Smooth muscle cell (in vitro differentiated cells): ENCODE results near the gene TDRD12. TPM values are rescaled to one million over a fixed set of nuclear protein-coding genes. Genes with fewer than 3 reads are reported as not detected.

ENCODE experiments used
- DNase-seq: peaks from one replicate; lab custom pipeline; 2025; ENCODE audit not compliant: unreplicated experiment; lab: John Stamatoyannopoulos, UW
- H2AFZ ChIP-seq: fragments of 200-600 bp; sonication (generic); 2 replicates; pipeline ENCODE4 v1.6.0; 2016; ENCODE audit warnings: antibody characterized with exemption, low read depth, mild to moderate bottlenecking
- H3F3A ChIP-seq: fragments of 200-600 bp; sonication (generic); 2 replicates; pipeline ENCODE4 v1.6.0; 2017; ENCODE audit warnings: antibody characterized with exemption, low read depth
- H3K27ac ChIP-seq: fragments of 200-600 bp; sonication (generic); 2 replicates; pipeline ENCODE4 v1.5.1; 2016; ENCODE audit warnings: low read depth, mild to moderate bottlenecking
- H3K27me3 ChIP-seq: fragments of 200-600 bp; sonication (generic); 2 replicates; pipeline ENCODE4 v1.6.1; 2016; ENCODE audit warnings: low read depth, mild to moderate bottlenecking
- H3K36me3 ChIP-seq: fragments of 200-600 bp; sonication (generic); 2 replicates; pipeline ENCODE4 v1.5.1; 2016; ENCODE audit warnings: low read depth
- H3K4me1 ChIP-seq: fragments of 200-600 bp; sonication (generic); 2 replicates; pipeline ENCODE4 v1.5.1; 2016; ENCODE audit warnings: low read depth
- H3K4me2 ChIP-seq: fragments of 200-600 bp; sonication (generic); 2 replicates; pipeline ENCODE4 v1.6.0; 2016; ENCODE audit warnings: mild to moderate bottlenecking
- H3K4me3 ChIP-seq: fragments of 200-600 bp; sonication (generic); 2 replicates; pipeline ENCODE4 v1.5.1; 2016; ENCODE audit warnings: mild to moderate bottlenecking
- H3K79me2 ChIP-seq: fragments of 200-600 bp; sonication (generic); 2 replicates; pipeline ENCODE4 v1.6.0; 2016; ENCODE audit warnings: low read depth, mild to moderate bottlenecking
- H3K9ac ChIP-seq: fragments of 200-600 bp; sonication (generic); 2 replicates; pipeline ENCODE4 v1.6.0; 2016; ENCODE audit warnings: low read depth
- H3K9me3 ChIP-seq: fragments of 200-600 bp; sonication (generic); replicated peaks from 2 replicates; pipeline ENCODE4 v1.5.1; 2016; ENCODE audit warnings: low read depth
- H4K20me1 ChIP-seq: fragments of 200-600 bp; sonication (generic); 2 replicates; pipeline ENCODE4 v1.6.0; 2016; ENCODE audit warnings: low read depth
- WGBS: methylation state at CpG from one replicate; pipeline ENCODE4 v1.1.7; 2016; ENCODE audit warnings: low lambda C conversion rate; 5-methylcytosine and 5-hydroxymethylcytosine counted together
- polyA plus RNA-seq: library from polyadenylated mRNA; unstranded; fragments of >200 nt; fragmentation: Nextera tagmentation; extraction: Ambion mirVana; gene quantifications from 2 replicates; pipeline ENCODE4 v1.2.1, GENCODE V29; 2016
- total RNA-seq: library from RNA; depleted of rRNA; stranded (reverse); fragments of >200 nt; gene quantifications from 2 replicates; pipeline ENCODE4 v1.2.3, GENCODE V29; 2014
- TF ChIP-seq, protein P1 (sequence below): fragments of 200-600 bp; sonication (generic); IDR thresholded peaks from 2 replicates; pipeline ENCODE4 v1.5.1; 2017; ENCODE audit warnings: borderline replicate concordance, mild to moderate bottlenecking, antibody characterized with exemption; ENCODE audit not compliant: insufficient read depth, poor library complexity, severe bottlenecking

TDRD12 gene, protein sequence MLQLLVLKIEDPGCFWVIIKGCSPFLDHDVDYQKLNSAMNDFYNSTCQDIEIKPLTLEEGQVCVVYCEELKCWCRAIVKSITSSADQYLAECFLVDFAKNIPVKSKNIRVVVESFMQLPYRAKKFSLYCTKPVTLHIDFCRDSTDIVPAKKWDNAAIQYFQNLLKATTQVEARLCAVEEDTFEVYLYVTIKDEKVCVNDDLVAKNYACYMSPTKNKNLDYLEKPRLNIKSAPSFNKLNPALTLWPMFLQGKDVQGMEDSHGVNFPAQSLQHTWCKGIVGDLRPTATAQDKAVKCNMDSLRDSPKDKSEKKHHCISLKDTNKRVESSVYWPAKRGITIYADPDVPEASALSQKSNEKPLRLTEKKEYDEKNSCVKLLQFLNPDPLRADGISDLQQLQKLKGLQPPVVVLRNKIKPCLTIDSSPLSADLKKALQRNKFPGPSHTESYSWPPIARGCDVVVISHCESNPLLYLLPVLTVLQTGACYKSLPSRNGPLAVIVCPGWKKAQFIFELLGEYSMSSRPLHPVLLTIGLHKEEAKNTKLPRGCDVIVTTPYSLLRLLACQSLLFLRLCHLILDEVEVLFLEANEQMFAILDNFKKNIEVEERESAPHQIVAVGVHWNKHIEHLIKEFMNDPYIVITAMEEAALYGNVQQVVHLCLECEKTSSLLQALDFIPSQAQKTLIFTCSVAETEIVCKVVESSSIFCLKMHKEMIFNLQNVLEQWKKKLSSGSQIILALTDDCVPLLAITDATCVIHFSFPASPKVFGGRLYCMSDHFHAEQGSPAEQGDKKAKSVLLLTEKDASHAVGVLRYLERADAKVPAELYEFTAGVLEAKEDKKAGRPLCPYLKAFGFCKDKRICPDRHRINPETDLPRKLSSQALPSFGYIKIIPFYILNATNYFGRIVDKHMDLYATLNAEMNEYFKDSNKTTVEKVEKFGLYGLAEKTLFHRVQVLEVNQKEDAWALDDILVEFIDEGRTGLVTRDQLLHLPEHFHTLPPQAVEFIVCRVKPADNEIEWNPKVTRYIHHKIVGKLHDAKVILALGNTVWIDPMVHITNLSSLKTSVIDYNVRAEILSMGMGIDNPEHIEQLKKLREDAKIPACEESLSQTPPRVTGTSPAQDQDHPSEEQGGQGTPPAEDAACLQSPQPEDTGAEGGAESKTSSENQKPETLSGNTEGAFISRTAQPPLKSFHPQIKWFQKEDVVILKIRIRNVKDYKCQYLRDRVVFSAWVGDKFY (N-terminal part only)
- total RNA-seq (1.1 TPM in 1 of 2 replicates, not detected in the other), polyA plus RNA-seq (0.05 and 0.86 TPM in 2 replicates)

DNA sequence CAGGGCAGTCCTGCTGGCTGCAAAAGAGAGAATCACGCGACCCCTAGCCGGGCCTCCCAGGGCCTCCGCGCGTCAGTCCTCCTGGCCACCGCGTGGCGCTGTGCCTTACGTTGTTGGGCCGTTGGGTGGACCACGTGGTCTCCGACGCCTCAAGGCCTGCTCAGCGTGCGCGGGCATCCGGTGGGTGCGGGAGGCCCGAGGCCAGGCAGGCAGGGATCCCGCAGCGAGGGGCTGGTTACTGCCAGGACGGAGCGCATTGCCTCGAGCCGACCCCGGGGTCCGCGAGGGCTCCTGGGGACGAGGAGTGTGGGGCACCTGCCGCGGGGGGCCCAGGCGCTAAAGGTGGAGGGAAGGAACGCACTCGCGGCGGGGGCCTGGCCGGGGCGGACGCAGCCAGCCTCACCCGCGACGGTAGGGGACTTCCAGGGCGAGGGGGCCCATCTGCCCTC lies at the start of gene TDRD12:
TSS of gene TDRD12 (plus strand) at position 157 of the 449 bp plus-strand sequence. CDS start 306 bp downstream, outside the sequence.
- TF ChIP-seq, protein P1, sequence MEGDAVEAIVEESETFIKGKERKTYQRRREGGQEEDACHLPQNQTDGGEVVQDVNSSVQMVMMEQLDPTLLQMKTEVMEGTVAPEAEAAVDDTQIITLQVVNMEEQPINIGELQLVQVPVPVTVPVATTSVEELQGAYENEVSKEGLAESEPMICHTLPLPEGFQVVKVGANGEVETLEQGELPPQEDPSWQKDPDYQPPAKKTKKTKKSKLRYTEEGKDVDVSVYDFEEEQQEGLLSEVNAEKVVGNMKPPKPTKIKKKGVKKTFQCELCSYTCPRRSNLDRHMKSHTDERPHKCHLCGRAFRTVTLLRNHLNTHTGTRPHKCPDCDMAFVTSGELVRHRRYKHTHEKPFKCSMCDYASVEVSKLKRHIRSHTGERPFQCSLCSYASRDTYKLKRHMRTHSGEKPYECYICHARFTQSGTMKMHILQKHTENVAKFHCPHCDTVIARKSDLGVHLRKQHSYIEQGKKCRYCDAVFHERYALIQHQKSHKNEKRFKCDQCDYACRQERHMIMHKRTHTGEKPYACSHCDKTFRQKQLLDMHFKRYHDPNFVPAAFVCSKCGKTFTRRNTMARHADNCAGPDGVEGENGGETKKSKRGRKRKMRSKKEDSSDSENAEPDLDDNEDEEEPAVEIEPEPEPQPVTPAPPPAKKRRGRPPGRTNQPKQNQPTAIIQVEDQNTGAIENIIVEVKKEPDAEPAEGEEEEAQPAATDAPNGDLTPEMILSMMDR, result no peak
- Histone ChIP-seq H3K27me3 (no peaks in the 10 kb centered on the region), H3K9ac (no peak within 1 kb of the TSS), H3K4me3 (no peak within 1 kb of the TSS), H3K79me2 (no peaks in the 10 kb centered on the region), H3K36me3 (peaks cover 5% of the 10 kb centered on the region), H2AFZ (no peak within 1 kb of the TSS), H4K20me1 (no peaks in the 10 kb centered on the region), H3K9me3 (no peaks in the 10 kb centered on the region), H3K4me2 (no peak within 1 kb of the TSS), H3K4me1 (no peaks in the 10 kb centered on the region), H3F3A (no peaks in the 10 kb centered on the region), H3K27ac (no peak within 1 kb of the TSS)
- DNase-seq, result no peak
- 96% methylated on average over 32 of the region's 44 CpGs for WGBS

DNA sequence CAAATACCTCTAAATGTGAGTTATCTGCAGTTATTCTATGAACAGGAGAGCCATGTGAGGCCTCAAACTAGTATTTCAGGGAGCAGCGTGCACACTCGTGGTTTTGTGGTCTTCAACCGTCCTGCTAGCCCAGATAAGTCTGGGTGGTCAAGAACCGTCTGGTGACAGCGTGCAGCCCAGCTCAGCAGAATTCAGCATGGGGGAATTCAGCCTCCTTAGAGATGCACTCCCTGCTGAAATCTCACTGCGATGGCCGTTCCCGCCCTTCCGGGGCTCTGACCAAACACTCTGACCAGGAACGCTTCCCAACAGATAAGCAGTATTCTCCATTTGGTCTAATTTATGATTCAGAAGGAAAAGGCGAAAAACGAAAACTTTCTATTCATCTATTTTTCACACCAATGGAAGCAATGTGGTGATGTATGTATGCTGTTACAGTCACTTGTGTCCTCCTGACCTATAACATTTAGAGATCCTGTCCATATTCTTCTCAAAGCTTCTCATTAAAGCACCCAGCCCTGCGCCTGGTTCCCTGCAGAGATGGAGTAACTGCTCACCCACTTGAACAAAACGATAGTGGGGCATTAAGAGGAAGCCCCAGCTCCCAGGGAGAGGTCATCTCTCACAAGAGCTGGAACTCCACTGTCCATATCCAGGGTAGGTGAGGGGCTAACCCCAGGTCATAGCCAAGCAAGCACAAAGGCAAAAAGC lies 47.5 kb upstream of the TDRD12 start:
- no peak for DNase-seq
- Histone ChIP-seq H4K20me1 (peaks cover 74% of the 10 kb centered on the region), H3K9ac (no peak overlapping the region), H2AFZ (no peak overlapping the region), H3K4me2 (no peak overlapping the region), H3K27me3 (peaks cover 16% of the 10 kb centered on the region), H3F3A (no peaks in the 10 kb centered on the region), H3K79me2 (peaks cover 26% of the 10 kb centered on the region), H3K36me3 (no peaks in the 10 kb centered on the region), H3K4me3 (no peak overlapping the region), H3K4me1 (peaks cover 17% of the 10 kb centered on the region), H3K9me3 (no peaks in the 10 kb centered on the region), H3K27ac (no peak overlapping the region)
- TF ChIP-seq, protein P1, result no peak
- WGBS, result 60% methylated on average over 14 of the region's 14 CpGs

DNA sequence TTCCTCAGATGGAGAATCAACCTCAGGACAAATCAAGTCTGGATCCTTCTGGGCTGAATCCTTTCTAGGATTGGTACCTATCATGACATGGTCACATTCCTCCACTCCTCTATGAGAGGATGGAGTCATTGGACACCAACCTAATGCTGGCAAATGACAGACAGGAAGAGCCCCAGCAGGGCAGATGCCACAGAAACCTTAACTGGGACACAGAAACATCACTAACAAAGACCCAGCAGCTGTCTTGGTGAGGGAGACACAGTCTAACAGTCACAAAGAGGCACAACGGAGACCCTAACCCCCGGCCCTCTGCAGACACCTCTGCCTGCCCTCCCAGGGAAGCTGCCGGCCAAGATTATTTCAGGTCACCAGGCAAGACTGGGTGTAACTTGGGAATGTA lies 46.7 kb upstream of the TDRD12 start:
- H3K36me3 ChIP-seq, result no peaks in the 10 kb centered on the region
- no peak overlapping the region for H3K4me2 ChIP-seq
- peaks cover 21% of the 10 kb centered on the region for H3K27me3 ChIP-seq
- H3K4me1 ChIP-seq, result peaks cover 22% of the 10 kb centered on the region
- no peaks in the 10 kb centered on the region for H3F3A ChIP-seq
- 96% methylated on average over 3 of the region's 3 CpGs for WGBS
- H3K9ac ChIP-seq, result no peak overlapping the region
- H3K9me3 ChIP-seq, result no peaks in the 10 kb centered on the region
- H2AFZ ChIP-seq, result no peak overlapping the region
- H3K4me3 ChIP-seq, result no peak overlapping the region
- TF ChIP-seq, protein P1, result no peak
- no peak overlapping the region for H3K27ac ChIP-seq
- H3K79me2 ChIP-seq, result peaks cover 20% of the 10 kb centered on the region
- no peak for DNase-seq
- H4K20me1 ChIP-seq, result peaks cover 74% of the 10 kb centered on the region
